HCT116 (cell line): Measurements from ENCODE around the gene PLA1A. TPM values are rescaled to one million over a fixed set of nuclear protein-coding genes. Genes with fewer than 3 reads are reported as not detected.

ENCODE experiments used
- ATAC-seq: fragments of 200-7000 bp; cut with Tn5 transposase; 2 replicates; pipeline ENCODE4 v1.9.1; 2020; ENCODE audit warnings: mild to moderate bottlenecking, moderate library complexity
- BruUV-seq: library from RNA; stranded (reverse); fragments of 400-500 nt; replicated peaks from 2 replicates; lab custom pipeline; 2021; lab: Mats Ljungman, UMichigan
- CTCF ChIA-PET: fragments of 300-600 bp; sonication (Branson Sonifier 250); formaldehyde crosslinking; loops from one replicate; lab custom pipeline; 2021; ENCODE audit warnings: antibody characterized with exemption; lab: Charles Lee
- POLR2A ChIA-PET: fragments of 300-600, 350-600 bp; sonication (Branson Sonifier 250); formaldehyde crosslinking; loops from one replicate; lab custom pipeline; 2021; ENCODE audit warnings: antibody characterized with exemption; lab: Charles Lee
- RAD21 ChIA-PET, 2 experiments: fragments of 300-600 bp; sonication (Branson Sonifier 250); formaldehyde crosslinking; loops; one replicate each; lab custom pipeline; 2023; ENCODE audit warnings: low total read pairs in 2 of 2; ENCODE audit not compliant: uncharacterized antibody in 2 of 2, unreplicated experiment in 2 of 2, low non-redundant PET in 1 of 2; lab: Charles Lee
- DNase-seq: peaks from one replicate; pipeline ENCODE4 v3.0.0-alpha.2; 2010; ENCODE audit warnings: low read depth, low spot score
- H2AFZ ChIP-seq: fragments of 200-600 bp; shearing (Covaris generic), sonication (generic); 2 replicates; pipeline ENCODE4 v1.6.1; 2017; ENCODE audit warnings: low read depth, mixed run types, mixed read lengths, antibody characterized with exemption, low read length; ENCODE audit not compliant: poor library complexity, severe bottlenecking
- H3K27ac ChIP-seq: 2 replicates; pipeline ENCODE4 v1.5.1; 2012; ENCODE audit warnings: low read depth, low read length
- H3K27me3 ChIP-seq: fragments of 200-600 bp; sonication (generic); 2 replicates; pipeline ENCODE4 v1.6.1; 2016; ENCODE audit warnings: mixed run types, low read length, mixed read lengths; ENCODE audit not compliant: insufficient read depth
- H3K36me3 ChIP-seq, 2 experiments: fragments of 200-500 bp in 1 of 2; fragments of 200-600 bp in 1 of 2; sonication (Bioruptor generic) in 1 of 2; sonication (generic) in 1 of 2; 2 replicates each; pipeline versions ENCODE4 v1.5.1 to v1.6.1; 2014 to 2016; ENCODE audit warnings: low read length in 2 of 2, inconsistent platforms in 1 of 2, mixed read lengths in 1 of 2, mixed run types in 1 of 2; ENCODE audit not compliant: insufficient read depth in 2 of 2, control insufficient read depth in 1 of 2
- H3K4me1 ChIP-seq, 2 experiments: fragments of 200-600 bp in 1 of 2; sonication (generic) in 1 of 2; 2 replicates each; pipeline versions ENCODE4 v1.5.1 to v1.6.1; 2012 to 2017; ENCODE audit warnings: low read length in 2 of 2, inconsistent platforms in 1 of 2, mild to moderate bottlenecking in 1 of 2, mixed read lengths in 1 of 2, mixed run types in 1 of 2, moderate library complexity in 1 of 2; ENCODE audit not compliant: insufficient read depth in 2 of 2, control insufficient read depth in 1 of 2
- H3K4me2 ChIP-seq: fragments of 200-600 bp; sonication (generic); 2 replicates; pipeline ENCODE4 v1.6.1; 2017; ENCODE audit warnings: mixed run types, low read length, mixed read lengths
- H3K4me3 ChIP-seq, 2 experiments: fragments of 200-600 bp in 1 of 2; sonication (generic) in 1 of 2; replicated peaks in 1 of 2; 2 replicates each; pipeline ENCODE4 v1.5.1; 2011 to 2016; ENCODE audit warnings: low read length in 2 of 2, control low read depth in 1 of 2, low read depth in 1 of 2, mild to moderate bottlenecking in 1 of 2, mixed read lengths in 1 of 2, mixed run types in 1 of 2
- H3K79me2 ChIP-seq: fragments of 200-600 bp; sonication (generic); 2 replicates; pipeline ENCODE4 v1.6.1; 2017; ENCODE audit warnings: mild to moderate bottlenecking, mixed run types, low read length, moderate library complexity, mixed read lengths; ENCODE audit not compliant: insufficient read depth
- H3K9ac ChIP-seq: fragments of 200-600 bp; sonication (generic); 2 replicates; pipeline ENCODE4 v1.6.1; 2016; ENCODE audit warnings: low read length, mixed read lengths
- H3K9me2 ChIP-seq: fragments of 200-600 bp; sonication (generic), shearing (Covaris generic); 2 replicates; pipeline ENCODE4 v1.6.1; 2017; ENCODE audit warnings: mixed run types, mild to moderate bottlenecking, moderate library complexity; ENCODE audit not compliant: insufficient read depth
- H3K9me3 ChIP-seq, 2 experiments: fragments of 200-500 bp in 1 of 2; fragments of 200-600 bp in 1 of 2; sonication (Bioruptor generic) in 1 of 2; sonication (generic) in 1 of 2; 2 replicates each; pipeline ENCODE4 v1.6.1; 2014 to 2017; ENCODE audit warnings: low read length in 2 of 2, mixed read lengths in 2 of 2, inconsistent platforms in 1 of 2, low read depth in 1 of 2, mild to moderate bottlenecking in 1 of 2, mixed run types in 1 of 2, moderate library complexity in 1 of 2; ENCODE audit not compliant: control insufficient read depth in 1 of 2, insufficient read depth in 1 of 2
- H4K20me1 ChIP-seq: fragments of 200-600 bp; sonication (generic), shearing (Covaris generic); 2 replicates; pipeline ENCODE4 v1.6.1; 2017; ENCODE audit warnings: mixed run types, mild to moderate bottlenecking, moderate library complexity; ENCODE audit not compliant: insufficient read depth
- ATF3 ChIP-seq: IDR thresholded peaks from 2 replicates; pipeline ENCODE4 v1.6.1; 2012
- CEBPB ChIP-seq: IDR thresholded peaks from 2 replicates; pipeline ENCODE4 v1.6.1; 2012; ENCODE audit warnings: low read depth
- JUND ChIP-seq: IDR thresholded peaks from 2 replicates; pipeline ENCODE4 v1.6.1; 2012
- REST ChIP-seq: IDR thresholded peaks from 2 replicates; pipeline ENCODE4 v1.6.1; 2012; ENCODE audit warnings: low read depth
- YY1 ChIP-seq: IDR thresholded peaks from 2 replicates; pipeline ENCODE4 v1.6.1; 2011; ENCODE audit warnings: low read length, low read depth, moderate library complexity, mild to moderate bottlenecking; ENCODE audit not compliant: insufficient replicate concordance; ENCODE audit errors: extremely low read depth
- ZBTB33 ChIP-seq: IDR thresholded peaks from 2 replicates; pipeline ENCODE4 v1.6.1; 2011; ENCODE audit warnings: mild to moderate bottlenecking, low read length, moderate library complexity; ENCODE audit not compliant: insufficient replicate concordance; ENCODE audit errors: extremely low read depth
- intact Hi-C: fragments of 100-400 bp; cut with micrococcal nuclease; formaldehyde crosslinking; loops from 2 replicates; pipeline ENCODE4 v1.10.0; 2022
- total RNA-seq: library from RNA; stranded (reverse); gene quantifications from one replicate; pipeline ENCODE4 v1.2.1, GENCODE V29; 2021; ENCODE audit not compliant: unreplicated experiment

Gene PLA1A
- total RNA-seq, 1 experiment from 2014 or later = not detected

- Histone ChIP-seq H3K9me3 (no peaks in the 10 kb centered on the region), H2AFZ (no peak overlapping the region), H3K4me1 (no peaks in the 10 kb centered on the region), H3K27me3 (peaks cover 3% of the 10 kb centered on the region; the same call in 1 of the 2 replicates), H3K79me2 (no peaks in the 10 kb centered on the region), H3K4me2 (no peak overlapping the region), H3K9me2 (no peaks in the 10 kb centered on the region), H3K4me3 (no peak overlapping the region), H4K20me1 (no peaks in the 10 kb centered on the region), H3K36me3 (no peaks in the 10 kb centered on the region), H3K27ac (no peak overlapping the region), H3K9ac (no peak overlapping the region)
- no peak for ATAC-seq
- DNase-seq = no peak
- ChIA-PET RAD21 (no interaction called here), POLR2A (no interaction called here), CTCF (no interaction called here)
- intact Hi-C loops = no loop called here
- BruUV-seq = no TSS peak
- TF ChIP-seq ZBTB33 = no peak
- TF ChIP-seq JUND = no peak
- TF ChIP-seq YY1 = no peak
- TF ChIP-seq ATF3 = no peak
- no peak for TF ChIP-seq REST
- TF ChIP-seq CEBPB = no peak
Observed at GRCh38 chr3:119628390-119628789, 30.7 kb downstream of the PLA1A start.
